Loucy (cell line): ENCODE results near the gene TBC1D24.

Experiments
- H2AFZ ChIP-seq: fragments of 200-600 bp; sonication (generic); 2 replicates; pipeline ENCODE4 v1.6.0; 2016; ENCODE audit warnings: antibody characterized with exemption, mild to moderate bottlenecking, low read length, moderate library complexity
- H3F3A ChIP-seq: fragments of 200-600 bp; 2 replicates; pipeline ENCODE4 v1.6.0; 2016; ENCODE audit warnings: antibody characterized with exemption, low read depth, mild to moderate bottlenecking
- H3K27me3 ChIP-seq: fragments of 200-600 bp; sonication (generic); 2 replicates; pipeline ENCODE4 v1.6.1; 2014; ENCODE audit warnings: low read length, mild to moderate bottlenecking; ENCODE audit not compliant: insufficient read depth, poor library complexity, severe bottlenecking
- H3K36me3 ChIP-seq: fragments of 200-600 bp; sonication (generic); 2 replicates; pipeline ENCODE4 v1.6.1; 2016; ENCODE audit warnings: low read length; ENCODE audit not compliant: insufficient read depth
- H3K4me1 ChIP-seq: fragments of 200-600 bp; sonication (generic); 2 replicates; pipeline ENCODE4 v1.5.1; 2014; ENCODE audit warnings: low read length, mild to moderate bottlenecking; ENCODE audit not compliant: insufficient read depth, poor library complexity, severe bottlenecking
- H3K4me2 ChIP-seq: fragments of 200-600 bp; sonication (generic); 2 replicates; pipeline ENCODE4 v1.6.0; 2014; ENCODE audit warnings: antibody characterized with exemption, low read length, low read depth, mild to moderate bottlenecking; ENCODE audit not compliant: poor library complexity, severe bottlenecking
- H3K4me3 ChIP-seq: fragments of 200-600 bp; sonication (generic); 2 replicates; pipeline ENCODE4 v1.5.1; 2014; ENCODE audit warnings: low read length, mild to moderate bottlenecking, mixed read lengths; ENCODE audit not compliant: poor library complexity, severe bottlenecking
- H3K79me2 ChIP-seq: fragments of 200-600 bp; sonication (generic); 2 replicates; pipeline ENCODE4 v1.6.1; 2014; ENCODE audit warnings: low read length; ENCODE audit not compliant: insufficient read depth
- H3K9ac ChIP-seq: fragments of 200-600 bp; sonication (generic); 2 replicates; pipeline ENCODE4 v1.6.0; 2014; ENCODE audit warnings: mild to moderate bottlenecking, low read depth, low read length, moderate library complexity; ENCODE audit not compliant: poor library complexity, severe bottlenecking
- H3K9me2 ChIP-seq: fragments of 200-600 bp; sonication (generic); replicated peaks from 2 replicates; pipeline ENCODE4 v1.6.1; 2016; ENCODE audit warnings: low read depth, low read length, mixed read lengths
- H3K9me3 ChIP-seq: fragments of 200-600 bp; sonication (generic); 2 replicates; pipeline ENCODE4 v1.6.1; 2014; ENCODE audit warnings: mild to moderate bottlenecking, antibody characterized with exemption, low read length, low read depth; ENCODE audit not compliant: insufficient read depth
- H4K20me1 ChIP-seq: fragments of 200-600 bp; sonication (generic); 2 replicates; pipeline ENCODE4 v1.6.0; 2014; ENCODE audit warnings: antibody characterized with exemption, low read length, mild to moderate bottlenecking; ENCODE audit not compliant: insufficient read depth, poor library complexity, severe bottlenecking
- EZH2phosphoT487 ChIP-seq: fragments of 200-600 bp; IDR thresholded peaks from 2 replicates; pipeline ENCODE4 v1.6.1; 2018; ENCODE audit warnings: antibody characterized with exemption, mild to moderate bottlenecking, moderate library complexity, borderline replicate concordance
- TF ChIP-seq, protein P1 (sequence below): fragments of 200-600 bp; sonication (generic); conservative IDR thresholded peaks from 2 replicates; pipeline ENCODE4 v1.5.1; 2014; ENCODE audit warnings: mild to moderate bottlenecking, antibody characterized with exemption, low read length

The TBC1D24 gene

DNA sequence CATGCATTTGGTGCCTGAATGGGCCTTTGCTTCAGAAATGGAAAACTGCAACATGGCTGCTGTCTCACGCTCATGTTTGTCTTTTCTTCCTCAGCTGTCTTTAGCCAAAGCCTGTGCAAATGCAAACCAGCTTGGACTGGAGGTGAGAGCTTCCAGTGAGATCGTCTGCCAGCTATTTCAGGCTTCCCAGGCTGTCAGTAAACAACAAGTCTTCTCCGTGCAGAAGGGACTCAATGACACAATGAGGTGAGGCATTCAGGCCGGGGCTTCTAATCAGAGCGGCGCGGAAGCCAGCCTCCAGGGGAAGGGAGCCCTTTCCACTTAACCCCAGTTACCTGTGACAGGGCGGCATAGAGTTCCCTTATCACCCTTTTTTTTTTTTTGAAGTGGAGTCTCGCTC, 31.4 kb upstream of the TBC1D24 start:
- no peak for TF ChIP-seq EZH2phosphoT487
- TF ChIP-seq, protein P1, sequence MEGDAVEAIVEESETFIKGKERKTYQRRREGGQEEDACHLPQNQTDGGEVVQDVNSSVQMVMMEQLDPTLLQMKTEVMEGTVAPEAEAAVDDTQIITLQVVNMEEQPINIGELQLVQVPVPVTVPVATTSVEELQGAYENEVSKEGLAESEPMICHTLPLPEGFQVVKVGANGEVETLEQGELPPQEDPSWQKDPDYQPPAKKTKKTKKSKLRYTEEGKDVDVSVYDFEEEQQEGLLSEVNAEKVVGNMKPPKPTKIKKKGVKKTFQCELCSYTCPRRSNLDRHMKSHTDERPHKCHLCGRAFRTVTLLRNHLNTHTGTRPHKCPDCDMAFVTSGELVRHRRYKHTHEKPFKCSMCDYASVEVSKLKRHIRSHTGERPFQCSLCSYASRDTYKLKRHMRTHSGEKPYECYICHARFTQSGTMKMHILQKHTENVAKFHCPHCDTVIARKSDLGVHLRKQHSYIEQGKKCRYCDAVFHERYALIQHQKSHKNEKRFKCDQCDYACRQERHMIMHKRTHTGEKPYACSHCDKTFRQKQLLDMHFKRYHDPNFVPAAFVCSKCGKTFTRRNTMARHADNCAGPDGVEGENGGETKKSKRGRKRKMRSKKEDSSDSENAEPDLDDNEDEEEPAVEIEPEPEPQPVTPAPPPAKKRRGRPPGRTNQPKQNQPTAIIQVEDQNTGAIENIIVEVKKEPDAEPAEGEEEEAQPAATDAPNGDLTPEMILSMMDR: no peak
- H3F3A ChIP-seq: no peaks in the 10 kb centered on the region
- no peaks in the 10 kb centered on the region for H3K27me3 ChIP-seq
- no peaks in the 10 kb centered on the region for H4K20me1 ChIP-seq
- no peak overlapping the region for H3K4me2 ChIP-seq
- H3K9me2 ChIP-seq: no peaks in the 10 kb centered on the region
- H3K9me3 ChIP-seq: no peaks in the 10 kb centered on the region
- peaks cover 31% of the 10 kb centered on the region; the same call in 1 of the 2 replicates for H3K36me3 ChIP-seq
- no peak overlapping the region for H3K4me3 ChIP-seq
- H3K9ac ChIP-seq: no peak overlapping the region
- no peak overlapping the region for H2AFZ ChIP-seq
- H3K4me1 ChIP-seq: no peaks in the 10 kb centered on the region
- no peaks in the 10 kb centered on the region for H3K79me2 ChIP-seq

DNA sequence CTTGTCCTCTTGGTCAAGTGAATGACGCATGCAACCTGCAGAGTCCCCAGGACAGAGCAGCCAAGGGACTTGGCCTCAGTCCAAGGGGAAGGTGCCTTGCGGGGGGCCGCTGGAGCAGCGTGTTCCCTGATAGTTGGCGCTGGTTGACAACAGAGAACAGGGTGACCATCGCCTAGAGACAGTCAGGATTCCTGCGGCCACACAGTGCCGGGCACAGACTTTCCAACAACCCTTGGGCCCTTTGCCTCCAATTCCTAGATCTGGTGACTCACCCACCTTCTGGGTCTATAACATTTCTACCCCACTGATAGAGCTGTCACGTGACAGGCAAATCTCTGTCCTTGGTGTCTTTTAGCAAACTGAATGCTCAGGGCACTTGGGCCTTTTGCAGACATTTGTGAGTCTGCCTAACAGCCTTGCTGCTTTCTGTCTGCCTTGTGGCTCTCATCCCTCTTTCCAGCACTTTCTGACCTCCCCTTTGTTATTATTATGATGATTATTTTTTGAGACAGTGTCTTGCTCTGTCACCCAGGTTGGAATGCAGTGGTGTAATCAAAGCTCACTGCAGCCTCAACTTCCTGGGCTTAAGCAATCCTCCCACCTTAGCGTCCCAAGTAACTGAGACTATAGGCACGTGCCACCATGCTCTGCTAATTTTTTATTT, 26.9 kb upstream of the TBC1D24 start:
- no peak overlapping the region for H3K9ac ChIP-seq
- no peaks in the 10 kb centered on the region for H3K79me2 ChIP-seq
- H3K9me2 ChIP-seq: no peaks in the 10 kb centered on the region
- TF ChIP-seq EZH2phosphoT487: no peak
- no peak overlapping the region for H3K4me3 ChIP-seq
- H2AFZ ChIP-seq: no peak overlapping the region
- peaks cover 49% of the 10 kb centered on the region; the same call in 1 of the 2 replicates for H3K36me3 ChIP-seq
- no peaks in the 10 kb centered on the region for H4K20me1 ChIP-seq
- no peaks in the 10 kb centered on the region for H3K4me1 ChIP-seq
- H3F3A ChIP-seq: no peaks in the 10 kb centered on the region
- no peaks in the 10 kb centered on the region for H3K9me3 ChIP-seq
- H3K27me3 ChIP-seq: no peaks in the 10 kb centered on the region
- no peak overlapping the region for H3K4me2 ChIP-seq

DNA sequence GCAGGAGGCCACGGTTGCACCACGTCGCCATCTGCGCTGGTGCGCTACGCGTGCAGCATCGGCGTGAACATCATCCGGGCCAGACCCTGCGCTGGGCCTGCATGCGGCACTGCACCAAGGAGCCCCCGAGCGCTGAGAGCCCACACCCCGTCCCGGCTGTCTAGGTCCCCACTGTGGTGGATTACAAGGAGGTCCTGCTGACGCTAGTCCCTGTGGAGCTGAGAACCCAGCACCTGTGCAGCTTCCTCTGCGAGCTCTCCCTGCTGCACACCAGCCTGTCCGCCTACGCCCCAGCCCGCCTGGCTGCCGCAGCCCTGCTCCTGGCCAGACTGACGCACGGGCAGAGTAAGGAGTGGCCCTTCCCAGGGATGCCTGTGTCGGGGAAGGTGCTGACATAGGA, 25.8 kb upstream of the TBC1D24 start:
- TF ChIP-seq, protein P1: no peak
- no peak for TF ChIP-seq EZH2phosphoT487
- peaks cover 59% of the 10 kb centered on the region; the same call in 1 of the 2 replicates for H3K36me3 ChIP-seq
- no peaks in the 10 kb centered on the region for H3K79me2 ChIP-seq

DNA sequence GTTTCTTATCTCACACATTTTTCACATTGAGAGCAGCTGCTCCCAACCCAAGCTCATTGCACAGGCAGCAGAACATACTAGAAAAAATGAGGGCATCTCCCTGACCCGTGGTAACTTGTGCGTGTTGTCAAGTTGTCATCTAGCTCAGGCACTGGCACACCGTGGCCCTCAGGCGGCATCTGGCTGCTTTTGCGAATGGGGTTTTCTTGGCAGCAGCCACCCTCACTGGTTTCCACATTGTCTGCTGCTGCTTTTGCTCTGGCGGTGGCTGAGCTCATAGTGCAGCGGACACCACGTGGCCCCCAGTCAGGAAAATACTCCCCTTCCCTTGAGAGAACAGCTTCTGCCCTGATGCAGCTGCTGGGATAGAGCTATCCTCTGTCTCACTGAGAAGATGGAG, 24.4 kb upstream of the TBC1D24 start:
- Histone ChIP-seq H4K20me1 (no peaks in the 10 kb centered on the region), H3K27me3 (no peaks in the 10 kb centered on the region), H3K4me1 (no peaks in the 10 kb centered on the region), H3K9me2 (no peaks in the 10 kb centered on the region), H3K79me2 (no peaks in the 10 kb centered on the region), H3K9me3 (no peaks in the 10 kb centered on the region), H3F3A (no peaks in the 10 kb centered on the region), H3K36me3 (peaks cover 55% of the 10 kb centered on the region; the same call in 1 of the 2 replicates), H2AFZ (no peak overlapping the region), H3K4me2 (no peak overlapping the region), H3K4me3 (no peak overlapping the region), H3K9ac (no peak overlapping the region)
- TF ChIP-seq, protein P1: no peak
- TF ChIP-seq EZH2phosphoT487: no peak

More for the DNA sequence above, 25.8 kb upstream of the TBC1D24 start:
- Histone ChIP-seq H2AFZ (no peak overlapping the region), H3K4me3 (no peak overlapping the region), H3F3A (no peaks in the 10 kb centered on the region), H3K9ac (no peak overlapping the region), H3K4me1 (no peaks in the 10 kb centered on the region), H3K9me3 (no peaks in the 10 kb centered on the region), H3K27me3 (no peaks in the 10 kb centered on the region), H4K20me1 (no peaks in the 10 kb centered on the region), H3K4me2 (no peak overlapping the region), H3K9me2 (no peaks in the 10 kb centered on the region)
